HEK293T (cell line): ENCODE measurements around the gene MLYCD.

Source experiments
- CTCF ChIA-PET: fragments of 350-600 bp; formaldehyde crosslinking; extraction: SDS; loops from one replicate; lab custom pipeline; 2021; ENCODE audit warnings: antibody characterized with exemption, inconsistent platforms; lab: Yijun Ruan, JAX
- POLR2A ChIA-PET: fragments of 350-600 bp; formaldehyde crosslinking; extraction: SDS; loops from one replicate; lab custom pipeline; 2020; ENCODE audit warnings: antibody characterized with exemption, inconsistent platforms; lab: Yijun Ruan, JAX
- DNase-seq: peaks from one replicate; pipeline ENCODE4 v3.0.0; 2012; ENCODE audit warnings: mixed read lengths; ENCODE audit errors: extremely low spot score
- ARNT ChIP-seq: fragments of 450-650 bp; IDR thresholded peaks from 2 replicates; pipeline ENCODE4 v1.6.1; 2017; ENCODE audit warnings: mild to moderate bottlenecking
- BHLHE40 ChIP-seq: fragments of 450-650 bp; IDR thresholded peaks from 2 replicates; pipeline ENCODE4 v1.6.1; 2016; ENCODE audit warnings: mild to moderate bottlenecking, moderate library complexity, borderline replicate concordance
- CTBP1 ChIP-seq: fragments of 450-650 bp; IDR thresholded peaks from 2 replicates; pipeline ENCODE4 v1.6.1; 2016; ENCODE audit warnings: borderline replicate concordance
- ELF4 ChIP-seq: fragments of 450-650 bp; IDR thresholded peaks from 2 replicates; pipeline ENCODE4 v1.6.1; 2017; ENCODE audit warnings: antibody characterized with exemption
- FOXA1 ChIP-seq: fragments of 450-650 bp; IDR thresholded peaks from 2 replicates; pipeline ENCODE4 v1.6.1; 2016; ENCODE audit warnings: mild to moderate bottlenecking
- FOXK2 ChIP-seq: fragments of 450-650 bp; IDR thresholded peaks from 2 replicates; pipeline ENCODE4 v1.6.1; 2016; ENCODE audit warnings: mild to moderate bottlenecking
- FOXM1 ChIP-seq: fragments of 450-650 bp; IDR thresholded peaks from 2 replicates; pipeline ENCODE4 v1.6.1; 2017; ENCODE audit warnings: mild to moderate bottlenecking, borderline replicate concordance
- HDGF ChIP-seq: fragments of 450-650 bp; IDR thresholded peaks from 2 replicates; pipeline ENCODE4 v1.6.1; 2017; ENCODE audit warnings: antibody characterized with exemption, borderline replicate concordance
- L3MBTL2 ChIP-seq: fragments of 450-650 bp; conservative IDR thresholded peaks from 2 replicates; pipeline ENCODE4 v1.6.1; 2016; ENCODE audit warnings: mild to moderate bottlenecking
- LEF1 ChIP-seq: fragments of 450-650 bp; IDR thresholded peaks from 2 replicates; pipeline ENCODE4 v1.6.1; 2017; ENCODE audit warnings: mild to moderate bottlenecking, borderline replicate concordance
- NFRKB ChIP-seq: fragments of 450-650 bp; IDR thresholded peaks from 2 replicates; pipeline ENCODE4 v1.6.1; 2016; ENCODE audit warnings: mild to moderate bottlenecking, moderate library complexity
- SP1 ChIP-seq: fragments of 450-650 bp; IDR thresholded peaks from 2 replicates; pipeline ENCODE4 v1.6.1; 2017
- SUZ12 ChIP-seq: fragments of 450-650 bp; IDR thresholded peaks from 2 replicates; pipeline ENCODE4 v1.6.1; 2016; ENCODE audit warnings: mild to moderate bottlenecking
- TARDBP ChIP-seq: fragments of 450-650 bp; IDR thresholded peaks from 2 replicates; pipeline ENCODE4 v1.6.1; 2016
- ZNF384 ChIP-seq: fragments of 450-650 bp; IDR thresholded peaks from 2 replicates; pipeline ENCODE4 v1.6.1; 2016
- TF ChIP-seq, protein P1 (sequence below): fragments of 450-650 bp; IDR thresholded peaks from 2 replicates; pipeline ENCODE4 v1.6.1; 2016

The MLYCD gene

DNA sequence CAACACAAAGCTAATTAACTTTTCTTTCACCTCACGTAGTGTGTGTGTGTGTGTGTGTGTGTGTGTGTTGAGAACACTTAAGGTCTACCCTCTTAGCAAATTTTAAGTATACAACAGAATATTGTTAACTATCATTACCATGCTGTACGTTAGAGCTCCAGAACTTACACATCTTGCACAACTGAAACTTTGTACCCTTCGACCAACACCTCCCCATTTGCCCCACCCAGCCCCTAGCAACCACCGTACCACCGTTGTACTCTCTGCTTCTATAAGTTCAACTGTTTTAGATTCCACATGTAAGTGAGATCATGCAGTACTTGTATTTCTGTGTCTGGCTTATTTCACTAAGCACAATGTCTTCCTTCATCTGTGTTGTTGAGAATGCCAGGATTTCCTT lies 28.1 kb upstream of the MLYCD start:
- CTCF ChIA-PET, result no interaction called here
- DNase-seq, result no peak
- TF ChIP-seq FOXK2, result no peak
- no peak for TF ChIP-seq L3MBTL2
- no peak for TF ChIP-seq BHLHE40
- TF ChIP-seq, protein P1, sequence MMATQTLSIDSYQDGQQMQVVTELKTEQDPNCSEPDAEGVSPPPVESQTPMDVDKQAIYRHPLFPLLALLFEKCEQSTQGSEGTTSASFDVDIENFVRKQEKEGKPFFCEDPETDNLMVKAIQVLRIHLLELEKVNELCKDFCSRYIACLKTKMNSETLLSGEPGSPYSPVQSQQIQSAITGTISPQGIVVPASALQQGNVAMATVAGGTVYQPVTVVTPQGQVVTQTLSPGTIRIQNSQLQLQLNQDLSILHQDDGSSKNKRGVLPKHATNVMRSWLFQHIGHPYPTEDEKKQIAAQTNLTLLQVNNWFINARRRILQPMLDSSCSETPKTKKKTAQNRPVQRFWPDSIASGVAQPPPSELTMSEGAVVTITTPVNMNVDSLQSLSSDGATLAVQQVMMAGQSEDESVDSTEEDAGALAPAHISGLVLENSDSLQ, result no peak
- no peak for TF ChIP-seq HDGF
- TF ChIP-seq TARDBP, result no peak
- no peak for TF ChIP-seq ZNF384
- TF ChIP-seq SP1, result no peak
- no peak for TF ChIP-seq LEF1
- no peak for TF ChIP-seq ARNT
- no peak for TF ChIP-seq SUZ12
- TF ChIP-seq NFRKB, result no peak
- POLR2A ChIA-PET, result no interaction called here

DNA sequence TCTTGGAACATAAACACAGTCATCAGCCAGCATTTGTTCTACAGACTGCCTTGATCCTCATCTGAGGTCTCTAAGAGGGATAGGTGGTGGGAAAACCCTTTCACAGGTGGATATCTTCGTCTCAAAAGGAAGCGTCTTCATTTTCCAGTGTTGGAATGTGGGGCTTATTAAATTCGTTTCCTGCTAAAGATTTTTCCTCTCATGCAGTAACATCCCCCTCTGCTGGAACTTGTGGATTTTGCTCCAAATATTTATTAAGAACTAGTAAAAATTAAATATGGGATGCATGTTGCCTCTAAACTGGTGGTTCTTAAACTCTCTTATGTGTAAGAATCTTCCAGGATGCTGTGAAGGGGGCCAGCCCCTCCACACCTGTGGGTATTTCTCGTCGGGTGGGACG lies 20.1 kb upstream of the MLYCD start:
- POLR2A ChIA-PET, result no interaction called here
- CTCF ChIA-PET, result no interaction called here
- no peak for DNase-seq
- TF ChIP-seq SP1 (no peak), SUZ12 (no peak), FOXA1 (no peak), CTBP1 (no peak), L3MBTL2 (no peak), NFRKB (no peak), ZNF384 (no peak), FOXM1 (no peak), HDGF (no peak)
- TF ChIP-seq, protein P1, result no peak

DNA sequence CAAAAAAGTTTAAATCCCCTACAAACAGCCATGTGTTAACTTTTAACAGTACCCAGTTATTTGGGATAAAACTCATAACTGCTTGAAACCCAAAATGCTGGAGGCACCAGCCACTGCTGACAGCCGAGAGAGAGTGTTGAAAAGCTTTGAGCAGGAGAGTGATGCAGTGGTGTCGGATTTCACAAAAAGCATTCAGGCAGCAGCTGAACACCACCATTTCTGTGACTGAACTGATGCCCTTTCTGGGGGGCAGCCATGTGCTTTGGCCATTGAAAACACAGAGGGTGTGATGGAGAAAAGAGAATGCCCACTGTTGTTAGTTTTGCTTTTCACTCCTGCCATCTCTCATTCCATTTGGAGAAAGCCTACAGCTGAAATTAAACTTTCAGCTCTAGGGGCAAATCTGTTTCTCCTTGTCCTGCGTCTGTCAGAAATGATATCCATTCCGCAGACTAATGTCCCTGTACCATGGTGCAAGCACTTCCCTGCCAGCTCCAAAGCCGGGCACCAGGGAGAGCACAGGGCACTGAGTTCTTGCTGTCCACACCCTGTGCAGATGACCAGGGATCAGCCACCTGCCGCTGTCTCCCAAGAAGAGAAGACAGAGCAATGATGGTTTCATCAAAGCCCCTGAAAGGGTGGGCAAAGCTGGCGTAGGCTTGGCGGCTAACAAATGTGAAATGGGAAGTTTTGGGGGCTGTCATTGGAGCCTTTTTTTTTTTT lies 16.6 kb upstream of the MLYCD start:
- ChIA-PET CTCF (interaction anchor here (1.0 kb wide), 1 partner anchor 45 kb away, joined by 3 read pairs; no protein-coding TSS in a partner anchor), POLR2A (interaction anchor here (0.7 kb wide), 1 partner anchor 67 kb away, joined by 3 read pairs; no protein-coding TSS in a partner anchor)
- DNase-seq, result no peak
- TF ChIP-seq L3MBTL2, result no peak
- TF ChIP-seq ARNT, result no peak
- TF ChIP-seq, protein P1, result no peak
- no peak for TF ChIP-seq NFRKB
- TF ChIP-seq FOXM1, result no peak
- no peak for TF ChIP-seq SUZ12
- TF ChIP-seq SP1, result no peak
- no peak for TF ChIP-seq TARDBP
- no peak for TF ChIP-seq ZNF384
- no peak for TF ChIP-seq HDGF

DNA sequence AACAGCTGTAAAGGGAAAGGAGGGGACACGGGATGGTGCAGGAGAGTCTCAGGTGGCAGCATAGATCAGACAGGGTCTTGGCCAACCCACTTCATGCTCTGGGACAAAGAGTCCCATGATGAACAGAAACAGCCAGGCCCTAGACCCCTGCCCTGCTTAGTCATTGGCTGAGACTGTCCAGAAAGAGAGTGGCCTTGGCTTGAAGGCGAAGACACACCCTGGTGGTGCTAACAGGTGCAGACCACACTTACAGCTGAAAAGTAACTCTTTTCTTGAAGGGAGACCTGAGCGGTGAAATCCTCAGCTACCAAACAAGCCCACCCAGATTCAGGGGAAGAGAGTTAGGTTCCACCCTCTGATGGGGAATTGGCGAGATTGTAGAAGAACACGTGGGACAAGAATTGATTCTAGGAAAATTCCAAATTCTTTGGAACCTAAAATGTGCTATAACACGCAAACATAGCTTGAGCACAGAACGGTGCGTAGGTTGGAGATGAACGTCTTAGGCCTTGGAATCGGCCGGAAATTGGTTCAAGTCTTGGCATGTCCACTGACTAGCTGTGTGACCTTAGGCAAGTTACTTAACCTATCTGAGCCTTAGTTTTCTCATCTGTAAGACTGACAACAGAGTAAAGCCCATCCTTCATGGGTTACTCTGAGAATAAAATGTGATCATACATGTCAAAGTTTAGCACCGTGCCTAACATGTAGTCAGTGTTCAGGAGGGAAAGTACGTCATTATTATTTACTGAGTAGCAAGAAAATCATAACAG lies 12.5 kb upstream of the MLYCD start:
- no peak for DNase-seq
- TF ChIP-seq CTBP1 (no peak), ZNF384 (no peak), SUZ12 (no peak), BHLHE40 (no peak), ELF4 (no peak), HDGF (no peak), FOXM1 (no peak), FOXA1 (no peak), SP1 (no peak), LEF1 (no peak), TARDBP (no peak), L3MBTL2 (no peak), NFRKB (no peak), ARNT (no peak), FOXK2 (no peak)
- TF ChIP-seq, protein P1, result no peak
- POLR2A ChIA-PET, result no interaction called here
- CTCF ChIA-PET, result interaction anchor here (1.4 kb wide), 1 partner anchor 60 kb away, joined by 3 read pairs; no protein-coding TSS in a partner anchor

DNA sequence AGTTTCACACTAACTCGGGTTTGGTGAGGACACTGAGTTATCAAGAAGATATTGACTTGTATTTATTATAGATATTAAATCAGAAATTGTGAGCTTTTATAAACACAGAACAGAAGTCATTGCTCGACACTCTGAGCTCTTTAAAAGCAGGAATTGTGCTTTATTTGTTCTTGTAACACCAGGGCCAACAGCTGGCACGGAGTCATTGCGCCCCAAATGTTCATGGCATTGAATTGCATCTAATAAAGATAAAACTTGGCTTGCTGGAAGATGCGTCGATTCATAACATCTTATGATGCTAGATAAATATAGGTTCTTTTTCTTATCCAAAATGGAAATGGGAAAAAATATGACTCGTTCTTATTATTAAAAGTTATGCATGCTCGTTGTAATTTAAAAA lies 11.8 kb upstream of the MLYCD start:
- POLR2A ChIA-PET, result interaction anchor here (1.2 kb wide), 1 partner anchor 12 kb away, joined by 3 read pairs; the partner anchor contains the start of gene MLYCD
- DNase-seq, result no peak
- TF ChIP-seq FOXA1, result no peak
- no peak for TF ChIP-seq ARNT
- TF ChIP-seq L3MBTL2, result no peak
- no peak for TF ChIP-seq FOXK2
- no peak for TF ChIP-seq SUZ12
- no peak for TF ChIP-seq NFRKB
- TF ChIP-seq CTBP1, result no peak
- TF ChIP-seq TARDBP, result no peak
- no peak for TF ChIP-seq FOXM1
- no peak for TF ChIP-seq HDGF
- TF ChIP-seq LEF1, result no peak
- TF ChIP-seq, protein P1, result no peak
- TF ChIP-seq ZNF384, result no peak
- TF ChIP-seq BHLHE40, result no peak
- TF ChIP-seq ELF4, result no peak
- TF ChIP-seq SP1, result no peak
- CTCF ChIA-PET, result interaction anchor here (0.8 to 1.4 kb wide), 2 partner anchors 10 to 60 kb away, joined by 3 read pairs; no protein-coding TSS in a partner anchor
